Measurements from ENCODE around the gene KLK4.

The KLK4 gene

GRCh38 chr19:50912727-50913716 is 1.8 kb upstream of the KLK4 start:
- H3K4me3 ChIP-seq (ENCODE audit: low read length) = no peak overlapping the region
- DNase-seq (ENCODE audit: low read depth) = no peak
- TF ChIP-seq CTCF (conservative IDR thresholded peaks at IDR 0.05; ENCODE audit: low read depth, low read length) = no peak

GRCh38 chr19:50912102-50912599 is 956 bp upstream of the KLK4 start:
- no peak overlapping the region for H3K4me3 ChIP-seq (ENCODE audit: low read length)
- no peak for TF ChIP-seq CTCF (conservative IDR thresholded peaks at IDR 0.05; ENCODE audit: low read depth, low read length)
- no peak for DNase-seq (ENCODE audit: low read depth)

GRCh38 chr19:50910722-50911121 is 473 bp downstream of the KLK4 start:
- no peak overlapping the region for H3K4me3 ChIP-seq (ENCODE audit: low read length)
- no peak for TF ChIP-seq CTCF (conservative IDR thresholded peaks at IDR 0.05; ENCODE audit: low read depth, low read length)
- no peak for DNase-seq (ENCODE audit: low read depth)

- no peak overlapping the region for H3K4me3 ChIP-seq (ENCODE audit: low read length)
- no peak for DNase-seq (ENCODE audit: low read depth)
- TF ChIP-seq CTCF (conservative IDR thresholded peaks at IDR 0.05; ENCODE audit: low read depth, low read length) = no peak
These were observed 1.7 kb downstream of the KLK4 start for GRCh38 chr19:50909240-50910070.

GRCh38 chr19:50908336-50908735 is 2.9 kb downstream of the KLK4 start:
- DNase-seq (ENCODE audit: low read depth) = no peak
- no peak overlapping the region for H3K4me3 ChIP-seq (ENCODE audit: low read length)
- TF ChIP-seq CTCF (conservative IDR thresholded peaks at IDR 0.05; ENCODE audit: low read depth, low read length) = no peak

GRCh38 chr19:50906217-50906616 is 5.0 kb downstream of the KLK4 start:
- H3K4me3 ChIP-seq (ENCODE audit: low read length) = no peak overlapping the region
- TF ChIP-seq CTCF (conservative IDR thresholded peaks at IDR 0.05; ENCODE audit: low read depth, low read length) = peak; percentile 64
- DNase-seq (ENCODE audit: low read depth) = no peak
